Hepatocyte (in vitro differentiated cells): ENCODE data around the gene ZMIZ1.

Source experiments
- CTCF ChIP-seq: fragments of 200-600 bp; sonication (generic); IDR thresholded peaks from 2 replicates; pipeline ENCODE4 v1.5.1; 2016; ENCODE audit warnings: antibody characterized with exemption, mild to moderate bottlenecking; ENCODE audit not compliant: poor library complexity
- EZH2 ChIP-seq: fragments of 200-600 bp; sonication (generic); IDR thresholded peaks from 2 replicates; pipeline ENCODE4 v1.6.1; 2016; ENCODE audit warnings: antibody characterized with exemption, mild to moderate bottlenecking, borderline replicate concordance
- EZH2phosphoT487 ChIP-seq: fragments of 200-600 bp; sonication (generic); IDR thresholded peaks from one replicate; pipeline ENCODE4 v1.6.1; 2018; ENCODE audit warnings: antibody characterized with exemption, mild to moderate bottlenecking, low read depth, moderate library complexity; ENCODE audit not compliant: unreplicated experiment, severe bottlenecking

- TF ChIP-seq CTCF (no peak), EZH2phosphoT487 (no peak), EZH2 (no peak)
These were observed 3.6 kb upstream of the ZMIZ1 start for GRCh38 chr10:79065091-79065551.
